ENCODE data around the gene FANCC. TPM values are rescaled to one million over a fixed set of nuclear protein-coding genes. Genes with fewer than 3 reads are reported as not detected.
"Not testable (repeated sequence)": the region's sequence is repeated elsewhere in the genome, so short reads cannot be mapped to it uniquely, and the experiment has no call there.

FANCC gene
- total RNA-seq, 4 donors from 2014 or later: 7.7 to 27.8 (median 9.0) TPM

- TF ChIP-seq POLR2AphosphoS5 (IDR thresholded peaks at IDR 0.05) (no peak), CTCF (IDR thresholded peaks at IDR 0.05) (no peak), EP300 (IDR thresholded peaks at IDR 0.05) (no peak), POLR2A (IDR thresholded peaks at IDR 0.05) (no peak)
- H3K27ac ChIP-seq: no peak overlapping the region
- no peaks in the 10 kb centered on the region for H3K4me1 ChIP-seq
- DNase-seq (ENCODE audit: low spot score in 2 of 2): no peak
- H3K36me3 ChIP-seq: no peaks in the 10 kb centered on the region
- no peaks in the 10 kb centered on the region for H3K9me3 ChIP-seq
- H3K4me3 ChIP-seq: no peak overlapping the region
- no peaks in the 10 kb centered on the region for H3K27me3 ChIP-seq
- WGBS: 96% methylated on average over 1 of the region's 1 CpG
Observed at GRCh38 chr9:95296761-95297160, 20.7 kb downstream of the FANCC start.

GRCh38 chr9:95293296-95293695, 24.2 kb downstream of the FANCC start:
- not testable (repeated sequence) for H3K4me3 ChIP-seq; H3K27me3 ChIP-seq; H3K4me1 ChIP-seq; H3K36me3 ChIP-seq; DNase-seq (ENCODE audit: low spot score in 2 of 2); H3K9me3 ChIP-seq; H3K27ac ChIP-seq
- WGBS: 97% methylated on average over 6 of the region's 6 CpGs

- Histone ChIP-seq H3K36me3 (no peaks in the 10 kb centered on the region), H3K4me1 (no peaks in the 10 kb centered on the region), H3K27me3 (no peaks in the 10 kb centered on the region), H3K9me3 (no peaks in the 10 kb centered on the region), H3K4me3 (no peak overlapping the region), H3K27ac (no peak overlapping the region)
- 98% methylated on average over 29 of the region's 41 CpGs for WGBS
- no peak for DNase-seq (ENCODE audit: low spot score in 2 of 2)
- no peak for TF ChIP-seq POLR2A (IDR thresholded peaks at IDR 0.05)
Observed at GRCh38 chr9:95292226-95292625, 25.3 kb downstream of the FANCC start.

- 55% methylated on average over 2 of the region's 2 CpGs for WGBS
- TF ChIP-seq EP300 (IDR thresholded peaks at IDR 0.05) (no peak), CTCF (IDR thresholded peaks at IDR 0.05) (no peak), POLR2AphosphoS5 (IDR thresholded peaks at IDR 0.05) (no peak), POLR2A (IDR thresholded peaks at IDR 0.05) (no peak)
Observed at GRCh38 chr9:95286151-95286550, 31.4 kb downstream of the FANCC start.

GRCh38 chr9:95285307-95285706, 32.2 kb downstream of the FANCC start:
- Histone ChIP-seq H3K27me3 (no peaks in the 10 kb centered on the region), H3K4me3 (no peak overlapping the region), H3K27ac (no peak overlapping the region), H3K36me3 (no peaks in the 10 kb centered on the region), H3K4me1 (no peaks in the 10 kb centered on the region), H3K9me3 (peaks cover 7% of the 10 kb centered on the region)
- 55% methylated on average over 1 of the region's 1 CpG for WGBS
- no peak for DNase-seq (ENCODE audit: low spot score in 2 of 2)
- TF ChIP-seq EP300 (IDR thresholded peaks at IDR 0.05) (no peak), POLR2A (IDR thresholded peaks at IDR 0.05) (no peak), POLR2AphosphoS5 (IDR thresholded peaks at IDR 0.05) (no peak), CTCF (IDR thresholded peaks at IDR 0.05) (no peak)

More at GRCh38 chr9:95286151-95286550, 31.4 kb downstream of the FANCC start:
- no peaks in the 10 kb centered on the region for H3K9me3 ChIP-seq
- no peak for DNase-seq (ENCODE audit: low spot score in 2 of 2)
- H3K27ac ChIP-seq: no peak overlapping the region
- no peaks in the 10 kb centered on the region for H3K4me1 ChIP-seq
- no peak overlapping the region for H3K4me3 ChIP-seq
- no peaks in the 10 kb centered on the region for H3K36me3 ChIP-seq
- no peaks in the 10 kb centered on the region for H3K27me3 ChIP-seq

- Histone ChIP-seq H3K4me3 (no peak overlapping the region), H3K27me3 (no peaks in the 10 kb centered on the region), H3K36me3 (no peaks in the 10 kb centered on the region), H3K4me1 (no peaks in the 10 kb centered on the region), H3K27ac (no peak overlapping the region), H3K9me3 (peaks cover 8% of the 10 kb centered on the region)
- 78% methylated on average over 9 of the region's 9 CpGs for WGBS
- TF ChIP-seq POLR2AphosphoS5 (IDR thresholded peaks at IDR 0.05) (no peak), POLR2A (IDR thresholded peaks at IDR 0.05) (no peak), CTCF (IDR thresholded peaks at IDR 0.05) (no peak), EP300 (IDR thresholded peaks at IDR 0.05) (no peak)
- no peak for DNase-seq (ENCODE audit: low spot score in 2 of 2)
Observed at GRCh38 chr9:95284162-95285080, 33.1 kb downstream of the FANCC start.
